Erythroblast (primary cell): Measurements from ENCODE around the gene MMP20.

Experiments used
- GATA1 ChIP-seq: IDR thresholded peaks from 2 replicates; pipeline ENCODE4 v1.6.1; 2011; ENCODE audit warnings: low read depth, mild to moderate bottlenecking, control low read depth, low read length, moderate library complexity
- POLR2A ChIP-seq: IDR thresholded peaks from 2 replicates; pipeline ENCODE4 v1.6.1; 2011; ENCODE audit warnings: mild to moderate bottlenecking, low read length

DNA sequence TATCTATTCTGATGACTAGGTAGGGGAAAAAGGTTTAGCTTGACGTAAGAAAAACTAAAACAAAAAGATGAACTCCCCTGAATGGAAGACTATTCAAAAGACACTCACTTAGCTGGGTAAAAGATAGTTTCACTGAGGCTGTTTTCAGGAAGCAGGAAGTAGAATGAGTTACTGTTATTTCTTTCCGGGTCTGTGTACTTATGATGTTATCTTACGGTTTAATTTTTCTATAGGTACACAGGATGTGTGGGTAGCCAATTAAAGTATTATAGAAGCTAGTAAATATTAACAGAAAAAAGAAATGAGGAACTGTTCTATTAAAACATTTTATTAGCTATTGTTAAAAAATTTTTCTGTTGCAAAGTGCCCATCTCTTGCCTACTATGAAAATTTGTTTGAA, 48.8 kb downstream of the MMP20 start:
- TF ChIP-seq POLR2A (no peak), GATA1 (no peak)
